Right ventricle myocardium superior (tissue), 1 donor: ENCODE data around the gene MNT. TPM values are rescaled to one million over a fixed set of nuclear protein-coding genes. Genes with fewer than 3 reads are reported as not detected.

Experiments used
- ATAC-seq: fragments of 200-7000 bp; cut with Tn5 transposase; one replicate; pipeline ENCODE4 v1.9.1; 2020; ENCODE audit warnings: mild to moderate bottlenecking; ENCODE audit not compliant: poor library complexity
- DNase-seq: peaks from one replicate; pipeline ENCODE4 v3.0.0-alpha.2; 2020
- intact Hi-C: fragments of 100-400 bp; cut with DNase I; formaldehyde crosslinking; loops from one replicate; pipeline ENCODE4 v1.11.2; 2022
- total RNA-seq: library from RNA; stranded (reverse); fragmentation: NEBNext Ultra II Directional; extraction: Animal tissue kit (Norgen Biotek cat#: 25700); gene quantifications from one replicate; pipeline ENCODE4 v1.2.1, GENCODE V29; 2021
- donor health status: DM: no; HTN: yes; CAD: no; lungs with severe emphysema.

The MNT gene
- total RNA-seq, 1 donor from 2014 or later = 10.1 TPM

DNA sequence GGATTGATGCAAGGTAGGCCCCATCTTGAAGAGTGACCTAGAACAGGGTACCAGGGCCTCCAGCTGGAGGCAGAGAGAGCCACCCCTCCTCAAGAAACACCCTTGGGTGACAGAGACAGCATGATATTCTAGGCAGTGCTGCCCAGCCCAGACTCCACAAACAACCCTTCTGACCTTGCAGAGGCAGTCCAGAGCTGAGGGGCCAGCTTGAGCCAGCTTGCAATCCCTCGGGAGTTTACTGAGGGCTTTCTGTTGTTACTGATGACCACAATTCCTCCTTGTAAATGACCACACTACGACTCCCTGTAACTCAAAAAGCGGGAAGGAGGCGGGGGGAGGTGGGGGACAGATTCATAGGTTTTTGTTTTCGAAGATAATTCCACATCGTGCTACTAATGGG is 18.6 kb upstream of the MNT start:
- DNase-seq = no peak
- peak; percentile 30 for ATAC-seq
- intact Hi-C loops = no loop called here

DNA sequence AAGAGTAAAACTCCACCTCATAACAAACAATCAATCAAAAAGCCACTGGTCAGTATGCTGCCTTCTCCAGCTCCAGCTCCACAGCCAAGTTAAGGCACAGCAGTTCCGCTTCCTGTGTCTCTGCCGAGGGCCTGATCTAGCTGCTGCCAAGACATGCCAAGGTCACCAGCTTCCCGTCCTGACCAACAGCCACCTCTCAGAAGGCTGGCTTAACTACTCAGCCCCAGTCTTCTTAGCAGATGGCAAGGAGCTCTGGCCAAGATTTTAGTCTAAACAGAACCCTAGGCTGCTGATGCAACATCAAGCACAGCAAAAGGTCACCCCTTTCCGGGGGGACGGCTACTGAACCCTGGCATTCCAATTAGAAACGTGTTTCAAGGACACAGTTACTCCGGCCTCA is 17.7 kb upstream of the MNT start:
- DNase-seq (no peak), ATAC-seq (peak; percentile 61)
- intact Hi-C loops = no loop called here

DNA sequence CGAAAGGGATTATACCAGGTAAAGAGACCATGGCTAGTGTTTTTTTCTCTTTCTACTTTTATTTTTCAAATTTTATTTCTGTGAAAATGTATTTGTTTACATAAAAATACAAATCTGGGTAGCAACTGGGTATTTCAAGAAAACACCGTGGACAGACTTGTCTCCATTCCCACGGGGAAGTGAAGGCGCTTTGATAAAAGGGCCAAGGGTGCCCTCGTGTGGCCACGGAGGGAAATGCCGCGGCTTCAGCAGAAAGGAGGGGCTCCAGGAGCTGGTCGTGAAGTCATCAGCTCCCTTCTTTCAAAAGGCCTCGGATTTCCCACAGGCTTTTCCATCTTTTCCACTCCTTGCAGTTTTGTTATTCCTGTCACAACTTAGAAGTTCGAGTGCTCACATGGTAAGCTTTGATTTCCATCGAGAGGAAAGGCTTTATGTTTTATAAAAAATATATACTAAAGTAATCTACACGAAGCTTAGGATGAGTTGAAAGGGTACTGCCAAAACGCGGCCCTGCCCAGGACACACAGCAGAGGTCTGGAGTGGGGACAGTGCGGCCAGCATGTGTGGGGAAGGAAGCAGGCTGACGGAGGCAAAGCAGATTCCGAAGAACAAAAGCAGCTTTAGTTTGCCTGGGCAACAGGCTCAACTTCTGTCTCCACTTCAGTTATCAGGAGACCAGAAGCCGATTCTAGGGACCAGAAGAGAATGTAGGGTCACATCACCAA is 15.3 kb upstream of the MNT start:
- DNase-seq (peak; percentile 94), ATAC-seq (peak; percentile 81)
- intact Hi-C loops = loop anchor here (2.0 kb wide), 1 partner anchor 33 kb away; no protein-coding TSS in a partner anchor

- no peak for ATAC-seq
- intact Hi-C loops = no loop called here
- peak; percentile 20 for DNase-seq
These were observed 14.2 kb upstream of the MNT start for GRCh38 chr17:2415081-2415480.

GRCh38 chr17:2414446-2415064 is 13.7 kb upstream of the MNT start:
- ATAC-seq (no peak), DNase-seq (peak; percentile 38)
- intact Hi-C loops = no loop called here

- intact Hi-C loops = no loop called here
- ATAC-seq (peak; percentile 43), DNase-seq (peak; percentile 50)
These were observed 11.7 kb upstream of the MNT start for GRCh38 chr17:2412561-2413021.

DNA sequence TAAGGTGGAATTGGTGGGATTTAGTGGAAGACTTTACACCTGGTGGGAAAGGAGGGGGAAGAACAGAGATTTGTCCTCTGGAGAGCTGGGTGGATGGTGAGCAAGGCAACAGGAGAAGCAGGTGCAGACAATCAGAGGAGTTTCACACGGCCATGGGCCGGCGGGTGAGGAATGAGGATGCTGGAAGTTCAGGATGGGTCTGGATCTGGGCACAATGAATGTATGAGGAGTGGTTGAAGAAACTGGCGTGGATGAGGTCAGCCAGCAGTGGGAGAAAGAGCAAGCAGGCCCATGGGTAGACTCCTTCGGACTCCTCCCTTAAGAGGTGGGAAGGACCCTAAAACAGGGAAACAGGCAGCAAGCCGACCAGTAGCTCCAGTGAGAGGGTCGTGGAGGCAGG is 10.1 kb upstream of the MNT start:
- ATAC-seq = no peak

GRCh38 chr17:2406903-2407790 is 6.3 kb upstream of the MNT start:
- ATAC-seq = peak; percentile 50
- intact Hi-C loops = no loop called here
- DNase-seq = no peak

More for the DNA sequence above, 10.1 kb upstream of the MNT start:
- DNase-seq = no peak
- intact Hi-C loops = no loop called here

- intact Hi-C loops = no loop called here
- ATAC-seq (no peak), DNase-seq (no peak)
These were observed 5.5 kb upstream of the MNT start for GRCh38 chr17:2406271-2406902.

DNA sequence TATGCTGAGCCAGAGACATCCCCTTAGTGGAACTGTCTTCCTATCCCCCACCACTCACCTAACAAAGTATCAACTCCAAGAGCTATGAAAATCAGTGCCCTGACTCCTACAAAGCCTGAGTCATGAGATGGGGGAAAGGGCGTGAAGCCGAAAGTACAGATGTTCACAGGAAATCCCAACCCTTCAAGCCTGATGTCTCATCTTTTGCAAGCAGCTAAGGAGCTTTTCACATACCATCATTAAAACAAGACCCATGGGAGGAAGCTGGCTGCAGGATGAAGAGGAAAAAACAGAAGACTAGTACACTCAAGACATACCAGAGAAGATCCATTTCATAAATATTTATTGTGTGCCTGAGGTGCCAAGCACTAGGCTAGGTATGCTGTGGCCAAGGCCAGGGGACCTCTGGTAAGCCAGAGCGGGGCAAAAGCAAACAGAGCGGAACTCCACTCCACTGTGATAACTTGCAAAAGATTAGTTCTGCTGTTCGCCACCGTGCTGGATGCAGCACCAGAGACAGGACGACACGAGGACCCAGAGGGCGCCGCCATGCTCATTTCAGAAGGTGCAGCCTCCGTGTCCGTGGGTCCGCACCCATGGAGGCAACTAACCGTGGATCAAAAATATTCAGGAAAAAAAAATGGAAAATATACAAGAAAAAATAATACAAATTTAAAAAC is 4.5 kb upstream of the MNT start:
- ATAC-seq (no peak), DNase-seq (no peak)
- intact Hi-C loops = no loop called here

DNA sequence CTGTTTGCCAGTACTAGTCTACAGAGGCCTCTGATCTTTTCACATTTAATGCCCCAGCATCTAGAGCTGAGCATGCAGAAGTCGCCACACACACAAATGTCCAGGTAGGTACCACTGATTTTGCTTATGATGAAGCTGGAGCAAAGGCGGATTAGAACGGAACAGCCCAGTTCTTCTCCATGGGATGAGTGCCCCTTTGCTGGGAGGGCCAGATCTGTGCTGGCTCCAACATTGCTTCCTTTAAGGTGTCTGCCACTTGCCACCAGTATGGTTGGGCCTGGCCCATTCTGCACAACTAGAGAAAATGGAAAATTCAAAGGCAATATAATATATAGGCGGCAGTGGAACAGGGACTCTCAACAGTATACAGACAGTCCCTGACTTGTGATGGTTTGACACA is 2.2 kb upstream of the MNT start:
- intact Hi-C loops = no loop called here
- ATAC-seq (no peak), DNase-seq (no peak)

GRCh38 chr17:2402544-2402943 is 1.7 kb upstream of the MNT start:
- DNase-seq = peak; percentile 43
- no peak for ATAC-seq
- intact Hi-C loops = no loop called here

DNA sequence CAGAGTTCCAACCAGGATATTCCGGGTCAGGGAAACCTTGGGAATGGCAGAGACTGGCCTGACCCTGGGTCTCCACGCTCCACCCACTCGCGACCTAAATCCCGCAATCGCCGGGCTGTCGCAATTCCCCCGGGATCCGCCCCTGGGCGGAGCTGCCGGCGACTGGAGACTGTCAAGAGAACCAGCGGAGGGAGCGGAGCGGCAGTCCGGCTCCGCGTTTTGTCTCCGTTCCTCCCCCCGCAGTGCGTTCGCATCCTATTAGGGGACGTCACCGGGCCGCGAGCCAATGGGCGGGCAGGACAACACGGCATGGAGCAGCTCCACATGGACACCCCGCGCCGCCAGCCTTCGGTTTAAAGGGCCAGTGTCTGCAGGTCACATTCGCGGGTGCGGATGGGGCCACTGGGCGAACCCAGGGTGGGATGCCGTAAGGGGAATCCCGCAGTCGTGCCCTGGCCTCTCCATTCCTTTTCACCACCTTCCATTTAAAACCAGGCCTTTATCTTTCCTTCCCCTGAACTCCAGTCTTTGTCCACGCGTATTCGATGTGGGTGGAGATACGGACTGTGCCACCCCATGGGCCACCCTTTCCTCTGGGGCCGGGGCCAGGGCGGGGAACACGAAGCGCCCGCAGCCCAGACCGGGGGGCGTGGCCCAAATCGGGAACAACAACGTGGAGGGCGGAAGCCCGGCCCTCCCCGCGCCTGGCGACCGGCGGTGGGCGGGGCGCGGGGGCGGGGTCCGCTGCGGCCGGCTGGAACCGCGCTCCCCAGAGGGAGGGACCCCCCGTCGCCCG is 764 bp upstream of the MNT start:
- peak; percentile 100 for DNase-seq
- ATAC-seq = peak; percentile 68
- intact Hi-C loops = no loop called here

DNA sequence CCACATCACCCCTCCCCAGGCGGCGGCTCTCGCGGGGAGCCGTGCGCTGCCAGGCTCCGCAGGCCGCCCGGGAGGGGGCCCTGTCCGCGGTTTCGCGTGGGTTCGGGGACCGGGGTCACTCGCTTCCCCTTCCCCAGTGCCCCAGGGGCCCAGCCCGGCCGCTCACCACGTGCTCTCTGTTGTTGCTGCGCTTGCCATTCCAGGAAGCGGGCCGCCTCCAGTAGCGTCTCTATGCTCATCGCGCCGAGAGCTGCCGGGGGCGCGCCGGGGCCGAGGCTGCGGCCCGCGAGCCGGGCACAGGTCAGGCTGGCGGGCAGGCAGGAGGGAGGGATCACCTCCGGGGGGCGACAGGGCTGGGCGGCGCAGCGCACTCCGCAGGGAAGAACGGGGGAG is 390 bp downstream of the MNT start:
- intact Hi-C loops = no loop called here
- ATAC-seq = no peak
- DNase-seq = peak; percentile 75

DNA sequence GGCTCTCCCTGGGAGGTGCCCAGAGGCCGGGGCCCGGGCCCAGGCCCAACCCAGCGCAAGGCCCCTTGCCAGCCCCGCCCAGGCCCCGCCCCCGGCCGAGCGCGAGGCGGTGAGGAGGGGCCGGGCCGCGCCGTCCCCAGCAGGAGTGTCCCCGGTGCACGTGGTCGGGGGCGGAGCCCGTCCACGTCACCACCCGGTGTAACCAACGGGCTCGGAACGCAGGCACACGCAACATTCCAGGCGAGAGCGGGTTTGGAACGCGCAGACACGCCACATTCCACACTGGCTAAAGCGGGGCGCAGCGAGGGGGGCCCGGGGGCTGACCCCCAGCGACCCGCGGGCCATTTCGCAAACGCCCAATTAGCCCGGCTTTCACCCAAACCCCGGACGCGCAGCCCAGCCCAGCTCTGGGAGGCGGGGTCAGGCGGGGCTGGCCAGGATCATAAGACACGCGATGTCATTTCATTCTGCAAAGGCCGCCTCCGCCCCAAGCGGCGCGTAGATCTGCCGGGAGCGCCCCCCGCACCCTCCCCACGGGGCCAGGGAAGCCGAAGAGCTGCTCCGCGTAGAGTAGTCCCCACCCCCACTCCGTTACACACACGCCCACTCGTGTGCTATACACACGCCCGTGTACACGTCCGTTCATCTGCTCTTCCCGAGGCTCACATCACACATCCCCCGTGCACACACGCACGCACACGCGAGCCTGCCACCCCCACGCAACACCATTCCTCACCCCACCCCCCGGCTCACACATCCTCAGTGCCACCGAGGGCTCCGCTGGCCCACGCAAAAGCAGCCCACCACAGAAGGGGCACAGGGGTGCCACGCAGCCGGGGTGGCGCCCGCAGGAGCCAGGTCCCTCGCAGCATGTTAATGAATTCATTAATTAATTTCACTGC is 1.0 kb downstream of the MNT start:
- DNase-seq (peak; percentile 98), ATAC-seq (peak; percentile 71)
- intact Hi-C loops = no loop called here

- intact Hi-C loops = no loop called here
- ATAC-seq (no peak), DNase-seq (peak; percentile 75)
These were observed 1.9 kb downstream of the MNT start for GRCh38 chr17:2398655-2399571.
